ENCODE data around the gene BEND5. TPM values are rescaled to one million over a fixed set of nuclear protein-coding genes. Genes with fewer than 3 reads are reported as not detected.
A peak's percentile ranks its signal among the peaks of the same experiment; 100 is the strongest.

The BEND5 gene
- total and polyA plus RNA-seq, 4 donors: 1.3 to 10.1 (median 6.3) TPM

GRCh38 chr1:48720929-48721328, 55.8 kb downstream of the BEND5 start:
- Histone ChIP-seq H3K36me3 (ENCODE audit: control insufficient read depth in 4 of 4, insufficient read depth in 4 of 4, low read length in 4 of 4) (no peaks in the 10 kb centered on the region), H3K27me3 (ENCODE audit: control insufficient read depth in 3 of 3, insufficient read depth in 3 of 3, low read length in 2 of 3) (no peaks in the 10 kb centered on the region), H3K4me1 (ENCODE audit: control insufficient read depth in 5 of 5, insufficient read depth in 5 of 5, low read length in 5 of 5) (peaks cover 0 to 16% (median 0%) of the 10 kb centered on the region in 5 donors), H3K9me3 (ENCODE audit: control insufficient read depth in 4 of 4, insufficient read depth in 3 of 4, low read length in 3 of 4) (no peaks in the 10 kb centered on the region), H3K9ac (ENCODE audit: insufficient read depth in 1 of 2, low read length in 2 of 2) (no peak overlapping the region), H3K4me3 (no peak overlapping the region), H3K27ac (ENCODE audit: low read depth in 1 of 2, low read length in 1 of 2) (no peak overlapping the region)
- DNase-seq (no peak), ATAC-seq (ENCODE audit: insufficient read depth, low FRiP score) (no peak)
- TF ChIP-seq, protein P1, sequence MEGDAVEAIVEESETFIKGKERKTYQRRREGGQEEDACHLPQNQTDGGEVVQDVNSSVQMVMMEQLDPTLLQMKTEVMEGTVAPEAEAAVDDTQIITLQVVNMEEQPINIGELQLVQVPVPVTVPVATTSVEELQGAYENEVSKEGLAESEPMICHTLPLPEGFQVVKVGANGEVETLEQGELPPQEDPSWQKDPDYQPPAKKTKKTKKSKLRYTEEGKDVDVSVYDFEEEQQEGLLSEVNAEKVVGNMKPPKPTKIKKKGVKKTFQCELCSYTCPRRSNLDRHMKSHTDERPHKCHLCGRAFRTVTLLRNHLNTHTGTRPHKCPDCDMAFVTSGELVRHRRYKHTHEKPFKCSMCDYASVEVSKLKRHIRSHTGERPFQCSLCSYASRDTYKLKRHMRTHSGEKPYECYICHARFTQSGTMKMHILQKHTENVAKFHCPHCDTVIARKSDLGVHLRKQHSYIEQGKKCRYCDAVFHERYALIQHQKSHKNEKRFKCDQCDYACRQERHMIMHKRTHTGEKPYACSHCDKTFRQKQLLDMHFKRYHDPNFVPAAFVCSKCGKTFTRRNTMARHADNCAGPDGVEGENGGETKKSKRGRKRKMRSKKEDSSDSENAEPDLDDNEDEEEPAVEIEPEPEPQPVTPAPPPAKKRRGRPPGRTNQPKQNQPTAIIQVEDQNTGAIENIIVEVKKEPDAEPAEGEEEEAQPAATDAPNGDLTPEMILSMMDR (IDR thresholded peaks at IDR 0.05; ENCODE audit: control extremely low read depth, extremely low read depth): no peak

- Histone ChIP-seq H3K4me3 (no peak overlapping the region), H3K9ac (ENCODE audit: insufficient read depth in 1 of 2, low read length in 2 of 2) (no peak overlapping the region), H3K4me1 (ENCODE audit: control insufficient read depth in 5 of 5, insufficient read depth in 5 of 5, low read length in 5 of 5) (peaks cover 0 to 16% (median 0%) of the 10 kb centered on the region in 5 donors), H3K27me3 (ENCODE audit: control insufficient read depth in 3 of 3, insufficient read depth in 3 of 3, low read length in 2 of 3) (no peaks in the 10 kb centered on the region), H3K9me3 (ENCODE audit: control insufficient read depth in 4 of 4, insufficient read depth in 3 of 4, low read length in 3 of 4) (no peaks in the 10 kb centered on the region), H3K27ac (ENCODE audit: low read depth in 1 of 2, low read length in 1 of 2) (no peak overlapping the region), H3K36me3 (ENCODE audit: control insufficient read depth in 4 of 4, insufficient read depth in 4 of 4, low read length in 4 of 4) (no peaks in the 10 kb centered on the region)
- TF ChIP-seq, protein P1 (IDR thresholded peaks at IDR 0.05; ENCODE audit: control extremely low read depth, extremely low read depth): no peak
- 57 to 79% methylated on average over 4 of the region's 4 CpGs for WGBS, 2 donors
- DNase-seq (no peak), ATAC-seq (ENCODE audit: insufficient read depth, low FRiP score) (no peak)
Observed at GRCh38 chr1:48718705-48719104, 58.0 kb downstream of the BEND5 start.

- H3K9me3 ChIP-seq (ENCODE audit: control insufficient read depth in 4 of 4, insufficient read depth in 3 of 4, low read length in 3 of 4): no peaks in the 10 kb centered on the region
- no peak overlapping the region for H3K27ac ChIP-seq (ENCODE audit: low read depth in 1 of 2, low read length in 1 of 2)
- ATAC-seq (ENCODE audit: insufficient read depth, low FRiP score) (no peak), DNase-seq (peak in 2 of 3 donors; percentile 16 to 40)
- H3K4me3 ChIP-seq: no peak overlapping the region
- no peak overlapping the region for H3K9ac ChIP-seq (ENCODE audit: insufficient read depth in 1 of 2, low read length in 2 of 2)
- H3K27me3 ChIP-seq (ENCODE audit: control insufficient read depth in 3 of 3, insufficient read depth in 3 of 3, low read length in 2 of 3): no peaks in the 10 kb centered on the region
- TF ChIP-seq, protein P1 (IDR thresholded peaks at IDR 0.05; ENCODE audit: control extremely low read depth, extremely low read depth): no peak
- no peaks in the 10 kb centered on the region for H3K36me3 ChIP-seq (ENCODE audit: control insufficient read depth in 4 of 4, insufficient read depth in 4 of 4, low read length in 4 of 4)
- H3K4me1 ChIP-seq (ENCODE audit: control insufficient read depth in 5 of 5, insufficient read depth in 5 of 5, low read length in 5 of 5): peaks cover 0 to 16% (median 0%) of the 10 kb centered on the region in 5 donors
Observed at GRCh38 chr1:48718116-48718630, 58.5 kb downstream of the BEND5 start.

DNA sequence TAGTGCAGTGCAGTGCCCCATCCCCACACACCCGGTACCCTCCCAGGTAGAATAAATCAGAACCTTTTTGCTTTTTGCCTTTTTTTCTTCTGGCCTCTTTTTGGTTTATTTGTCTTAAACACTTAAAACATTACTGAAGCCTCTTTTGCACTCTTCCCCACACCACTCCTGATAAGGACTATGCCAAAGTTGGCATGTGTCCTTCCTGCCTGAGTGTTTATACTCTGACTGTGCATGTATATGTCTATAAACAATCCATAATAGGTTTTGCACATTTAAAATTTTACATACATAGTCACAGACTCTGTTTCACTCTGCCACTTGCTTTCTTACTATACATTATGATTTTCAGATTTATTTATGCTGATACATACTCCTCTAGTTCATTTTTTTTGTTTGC, 59.6 kb downstream of the BEND5 start:
- Histone ChIP-seq H3K36me3 (ENCODE audit: control insufficient read depth in 4 of 4, insufficient read depth in 4 of 4, low read length in 4 of 4) (no peaks in the 10 kb centered on the region), H3K9me3 (ENCODE audit: control insufficient read depth in 4 of 4, insufficient read depth in 3 of 4, low read length in 3 of 4) (no peaks in the 10 kb centered on the region), H3K27me3 (ENCODE audit: control insufficient read depth in 3 of 3, insufficient read depth in 3 of 3, low read length in 2 of 3) (no peaks in the 10 kb centered on the region), H3K4me1 (ENCODE audit: control insufficient read depth in 5 of 5, insufficient read depth in 5 of 5, low read length in 5 of 5) (peaks cover 0 to 16% (median 0%) of the 10 kb centered on the region in 5 donors), H3K4me3 (no peak overlapping the region), H3K9ac (ENCODE audit: insufficient read depth in 1 of 2, low read length in 2 of 2) (no peak overlapping the region), H3K27ac (ENCODE audit: low read depth in 1 of 2, low read length in 1 of 2) (no peak overlapping the region)
- TF ChIP-seq, protein P1 (IDR thresholded peaks at IDR 0.05; ENCODE audit: control extremely low read depth, extremely low read depth): no peak
- WGBS, 2 donors: 64 to 79% methylated on average over 1 of the region's 1 CpG
- ATAC-seq (ENCODE audit: insufficient read depth, low FRiP score) (no peak), DNase-seq (peak in 2 of 3 donors; percentile 26 to 38)
